Measurements from ENCODE around the gene POFUT2.

DNA sequence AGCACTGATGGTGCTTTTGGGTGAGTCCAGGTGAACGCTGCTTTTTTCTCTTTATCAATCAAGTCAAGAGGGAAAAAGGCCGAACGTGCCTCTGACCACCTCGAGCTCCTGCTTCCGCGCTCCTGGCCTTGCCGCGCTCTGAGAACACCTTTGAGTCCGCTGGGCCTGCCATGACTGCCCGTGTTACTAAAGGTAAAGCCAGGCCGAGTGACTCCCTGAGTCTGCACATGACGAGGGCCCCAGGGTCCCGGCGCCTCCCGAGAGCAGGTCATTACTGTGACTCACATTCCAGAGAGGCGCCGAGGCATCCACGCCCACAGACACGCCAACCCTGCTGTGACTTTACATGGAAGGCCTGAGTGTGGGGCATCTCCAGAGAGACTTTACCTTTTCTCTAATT lies 11.1 kb downstream of the POFUT2 start:
- no peak for TF ChIP-seq EZH2phosphoT487 (IDR thresholded peaks at IDR 0.05; ENCODE audit: borderline replicate concordance, low read length)
- TF ChIP-seq, protein P1, sequence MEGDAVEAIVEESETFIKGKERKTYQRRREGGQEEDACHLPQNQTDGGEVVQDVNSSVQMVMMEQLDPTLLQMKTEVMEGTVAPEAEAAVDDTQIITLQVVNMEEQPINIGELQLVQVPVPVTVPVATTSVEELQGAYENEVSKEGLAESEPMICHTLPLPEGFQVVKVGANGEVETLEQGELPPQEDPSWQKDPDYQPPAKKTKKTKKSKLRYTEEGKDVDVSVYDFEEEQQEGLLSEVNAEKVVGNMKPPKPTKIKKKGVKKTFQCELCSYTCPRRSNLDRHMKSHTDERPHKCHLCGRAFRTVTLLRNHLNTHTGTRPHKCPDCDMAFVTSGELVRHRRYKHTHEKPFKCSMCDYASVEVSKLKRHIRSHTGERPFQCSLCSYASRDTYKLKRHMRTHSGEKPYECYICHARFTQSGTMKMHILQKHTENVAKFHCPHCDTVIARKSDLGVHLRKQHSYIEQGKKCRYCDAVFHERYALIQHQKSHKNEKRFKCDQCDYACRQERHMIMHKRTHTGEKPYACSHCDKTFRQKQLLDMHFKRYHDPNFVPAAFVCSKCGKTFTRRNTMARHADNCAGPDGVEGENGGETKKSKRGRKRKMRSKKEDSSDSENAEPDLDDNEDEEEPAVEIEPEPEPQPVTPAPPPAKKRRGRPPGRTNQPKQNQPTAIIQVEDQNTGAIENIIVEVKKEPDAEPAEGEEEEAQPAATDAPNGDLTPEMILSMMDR (conservative IDR thresholded peaks at IDR 0.05; ENCODE audit: low read depth, low read length): no peak
- TF ChIP-seq EZH2 (IDR thresholded peaks at IDR 0.05; ENCODE audit: low read length, unreplicated experiment): no peak

Data from PC-3 (cell line).